GM13977 (cell line): ENCODE measurements around the gene PRPF6.

Experiments
- DNase-seq: peaks from one replicate; pipeline ENCODE4 v3.0.0; 2012; ENCODE audit warnings: low spot score
- in situ Hi-C: fragments of 300-500 bp; cut with MboI; formaldehyde crosslinking; loops from one replicate; pipeline ENCODE4 v1.12.0; 2022; ENCODE audit warnings: low sequenced_read_pairs, low pct_unique_long_range_greater_than_20kb, mixed read lengths, inconsistent platforms; ENCODE audit not compliant: unreplicated experiment
- TF ChIP-seq, protein P1 (sequence below): IDR thresholded peaks from 2 replicates; pipeline ENCODE4 v1.5.1; 2012; ENCODE audit warnings: mild to moderate bottlenecking, control low read depth; ENCODE audit not compliant: insufficient read depth; ENCODE audit errors: extremely low read depth, missing control alignments

PRPF6 gene

DNA sequence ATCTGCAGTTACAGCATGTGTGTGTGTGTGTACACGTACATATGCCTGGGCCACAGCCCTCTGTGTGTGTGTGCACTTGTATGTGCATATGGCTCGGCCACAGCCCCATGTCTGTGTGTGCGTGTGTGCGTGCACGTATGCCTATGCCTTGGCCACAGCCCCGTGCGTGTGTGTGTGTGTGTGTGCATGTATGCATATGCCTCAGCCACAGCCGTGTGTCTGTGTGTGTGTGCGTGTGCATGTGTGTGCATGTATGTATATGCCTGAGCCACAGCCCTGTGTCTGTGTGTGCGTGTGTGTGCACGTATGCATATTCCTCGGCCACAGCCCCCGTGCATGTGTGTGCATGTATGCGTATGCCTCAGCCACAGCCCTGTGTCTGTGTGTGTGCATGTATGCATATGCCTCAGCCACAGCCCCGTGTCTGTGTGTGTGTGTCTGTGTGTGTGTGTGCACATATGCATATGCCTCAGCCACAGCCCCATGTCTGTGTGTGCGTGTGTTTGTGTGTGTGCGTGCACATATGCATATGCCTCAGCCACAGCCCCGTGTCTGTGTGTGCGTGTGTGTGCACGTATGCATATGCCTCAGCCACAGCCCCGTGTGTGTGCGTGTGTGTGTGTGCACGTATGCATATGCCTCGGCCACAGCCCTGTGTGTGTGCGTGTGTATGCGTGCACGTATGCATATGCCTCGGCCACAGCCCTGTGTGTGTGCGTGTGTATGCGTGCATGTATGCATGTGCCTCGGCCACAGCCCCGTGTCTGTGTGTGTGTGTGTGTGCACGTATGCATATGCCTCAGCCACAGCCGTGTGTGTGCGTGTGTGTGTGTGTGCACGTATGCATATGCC, 40.4 kb downstream of the PRPF6 start:
- TF ChIP-seq, protein P1, sequence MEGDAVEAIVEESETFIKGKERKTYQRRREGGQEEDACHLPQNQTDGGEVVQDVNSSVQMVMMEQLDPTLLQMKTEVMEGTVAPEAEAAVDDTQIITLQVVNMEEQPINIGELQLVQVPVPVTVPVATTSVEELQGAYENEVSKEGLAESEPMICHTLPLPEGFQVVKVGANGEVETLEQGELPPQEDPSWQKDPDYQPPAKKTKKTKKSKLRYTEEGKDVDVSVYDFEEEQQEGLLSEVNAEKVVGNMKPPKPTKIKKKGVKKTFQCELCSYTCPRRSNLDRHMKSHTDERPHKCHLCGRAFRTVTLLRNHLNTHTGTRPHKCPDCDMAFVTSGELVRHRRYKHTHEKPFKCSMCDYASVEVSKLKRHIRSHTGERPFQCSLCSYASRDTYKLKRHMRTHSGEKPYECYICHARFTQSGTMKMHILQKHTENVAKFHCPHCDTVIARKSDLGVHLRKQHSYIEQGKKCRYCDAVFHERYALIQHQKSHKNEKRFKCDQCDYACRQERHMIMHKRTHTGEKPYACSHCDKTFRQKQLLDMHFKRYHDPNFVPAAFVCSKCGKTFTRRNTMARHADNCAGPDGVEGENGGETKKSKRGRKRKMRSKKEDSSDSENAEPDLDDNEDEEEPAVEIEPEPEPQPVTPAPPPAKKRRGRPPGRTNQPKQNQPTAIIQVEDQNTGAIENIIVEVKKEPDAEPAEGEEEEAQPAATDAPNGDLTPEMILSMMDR, result no peak
- DNase-seq, result no peak
- in situ Hi-C loops, result no loop called here

DNA sequence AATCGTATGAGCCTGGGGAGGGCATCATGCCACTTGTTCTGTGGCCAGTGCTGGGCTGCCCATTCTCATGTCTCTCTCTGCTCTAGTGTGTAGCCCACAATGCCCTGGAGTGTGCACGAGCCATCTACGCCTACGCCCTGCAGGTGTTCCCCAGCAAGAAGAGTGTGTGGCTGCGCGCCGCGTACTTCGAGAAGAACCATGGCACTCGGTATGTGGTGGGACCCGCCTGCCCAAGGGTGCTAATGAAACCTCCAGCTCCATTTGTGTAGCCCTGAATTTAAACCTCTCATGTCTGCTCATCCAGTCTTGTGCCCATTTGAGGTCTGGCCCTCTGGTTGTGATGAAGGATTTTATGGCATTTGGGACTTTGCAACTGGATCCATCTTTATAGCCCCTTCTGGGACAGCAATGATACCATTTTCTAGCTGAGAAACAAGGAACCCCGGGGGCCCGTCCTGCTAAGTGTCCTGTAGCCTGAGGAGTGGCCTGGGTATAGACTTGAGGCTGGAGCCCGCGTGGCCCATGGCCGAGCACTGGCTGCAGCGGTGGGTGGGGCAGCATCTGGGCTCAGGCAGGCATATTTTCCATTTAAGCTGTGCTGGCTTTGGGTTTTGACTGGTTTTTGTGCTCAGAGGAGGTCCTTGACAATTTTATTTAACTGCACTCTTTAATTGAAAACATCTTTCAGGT, 41.9 kb downstream of the PRPF6 start:
- DNase-seq, result no peak
- in situ Hi-C loops, result no loop called here
- TF ChIP-seq, protein P1, result no peak

DNA sequence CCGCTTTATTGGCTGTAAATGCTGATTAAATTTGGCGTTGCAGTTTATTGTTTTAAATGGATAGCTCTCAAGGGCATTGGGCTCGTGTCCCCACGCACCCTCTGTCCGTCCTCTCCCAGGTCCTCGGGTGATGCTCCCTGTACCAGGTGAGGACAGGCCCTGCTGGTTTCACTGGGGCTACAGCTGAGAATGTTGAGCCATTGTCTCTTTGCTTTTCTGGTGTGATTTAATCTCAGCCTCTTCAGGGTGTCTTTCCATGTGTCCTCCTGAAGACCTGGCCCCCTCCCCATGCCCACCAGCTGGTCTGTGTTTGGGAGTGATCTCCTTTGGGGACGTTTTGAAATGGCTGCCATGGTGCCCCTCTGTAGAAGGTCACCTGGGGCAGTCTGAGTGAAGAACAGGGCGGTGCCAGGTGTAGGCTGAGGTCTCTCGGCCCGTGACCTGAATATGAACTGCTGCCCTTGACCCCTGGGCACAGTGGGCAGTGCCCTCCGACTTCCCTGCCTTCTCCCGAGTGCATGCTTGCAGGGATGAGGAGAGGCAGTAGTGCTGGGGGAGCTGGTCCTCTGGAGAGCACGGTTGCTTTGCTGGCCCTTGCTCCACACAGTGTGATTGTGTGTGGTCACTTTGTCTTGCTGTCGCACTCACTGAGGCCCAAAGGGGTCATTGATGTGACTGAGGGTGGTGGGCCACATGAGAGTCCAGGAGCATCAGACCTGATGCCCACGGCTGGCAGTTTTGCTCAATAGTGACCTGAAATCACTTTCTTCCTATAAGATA, 42.6 kb downstream of the PRPF6 start:
- TF ChIP-seq, protein P1, result no peak
- DNase-seq, result no peak
- in situ Hi-C loops, result no loop called here

DNA sequence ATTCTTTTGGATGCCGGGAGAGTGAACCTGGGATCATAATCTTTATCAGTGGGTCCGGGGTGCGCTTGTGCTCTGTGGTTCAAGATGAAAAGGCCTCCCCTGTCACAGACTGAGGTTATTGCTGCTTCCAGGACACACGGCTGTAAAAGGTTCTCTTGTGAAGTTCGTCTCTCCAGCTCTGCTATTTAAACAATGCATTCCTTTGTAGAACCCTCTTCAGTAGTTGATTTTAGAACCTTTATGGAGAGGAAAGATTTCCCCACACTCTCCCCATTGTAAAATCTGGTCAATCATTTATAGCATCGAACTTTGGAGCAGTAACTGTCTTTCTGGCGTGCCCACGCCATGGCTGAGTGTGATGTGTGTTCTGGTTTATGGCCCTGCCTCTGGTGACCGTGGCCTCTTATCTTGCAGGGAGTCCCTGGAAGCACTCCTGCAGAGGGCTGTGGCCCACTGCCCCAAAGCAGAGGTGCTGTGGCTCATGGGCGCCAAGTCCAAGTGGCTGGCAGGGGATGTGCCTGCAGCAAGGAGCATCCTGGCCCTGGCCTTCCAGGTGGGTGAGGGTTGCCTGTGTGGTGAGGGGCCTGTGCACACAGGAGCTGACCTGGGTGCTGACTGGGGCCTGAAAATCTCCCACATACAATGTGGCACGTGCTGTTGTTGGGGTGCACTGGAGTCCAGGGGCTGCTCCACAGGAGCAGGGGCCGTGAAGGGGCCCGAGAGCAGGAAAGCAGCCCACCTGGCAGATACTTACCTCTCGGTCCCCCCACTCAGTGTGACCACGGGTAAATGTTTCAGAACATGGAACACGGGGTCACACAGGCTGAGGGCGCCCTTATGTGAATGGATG, 43.4 kb downstream of the PRPF6 start:
- in situ Hi-C loops, result no loop called here
- DNase-seq, result no peak
- TF ChIP-seq, protein P1, result no peak

DNA sequence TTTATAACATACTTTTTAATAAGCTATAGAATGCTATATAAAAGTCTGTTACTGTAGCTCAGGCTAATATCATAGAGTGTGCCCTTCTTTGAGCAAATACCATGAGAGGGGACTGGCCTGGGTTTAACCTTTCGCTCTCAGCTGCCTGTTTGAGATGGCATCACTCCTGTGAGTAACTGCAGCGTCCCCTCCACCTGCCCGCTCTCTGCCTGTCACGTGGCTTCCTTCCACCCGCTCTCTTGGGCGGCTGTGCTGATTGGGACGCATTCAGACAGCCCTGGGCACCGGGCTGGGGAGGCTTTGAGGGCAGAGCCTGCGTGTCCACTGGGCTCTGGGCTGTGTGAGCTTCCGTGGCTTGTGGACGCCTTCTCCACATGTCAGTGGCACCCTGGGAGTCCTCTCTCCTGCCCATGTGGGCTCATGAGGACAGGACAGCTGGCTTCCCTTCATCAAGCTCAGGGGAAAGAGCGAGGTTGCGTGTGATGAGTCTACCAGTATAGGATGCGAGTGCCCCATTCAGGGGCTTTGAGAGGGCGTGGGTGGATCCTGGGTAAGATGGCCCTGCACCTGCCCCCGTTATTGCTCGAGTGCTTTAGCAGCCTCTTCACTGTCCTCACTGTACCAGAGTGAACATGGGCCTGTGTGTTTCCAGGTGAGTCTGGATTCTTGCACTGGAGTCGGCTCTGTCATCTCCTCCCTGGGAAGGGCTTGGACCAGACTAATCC, 44.3 kb downstream of the PRPF6 start:
- in situ Hi-C loops, result no loop called here
- TF ChIP-seq, protein P1, result no peak
- no peak for DNase-seq
